Fibroblast of villous mesenchyme (primary cell): Measurements from ENCODE around the gene DLAT. TPM values are rescaled to one million over a fixed set of nuclear protein-coding genes. Genes with fewer than 3 reads are reported as not detected.
A peak's percentile ranks its signal among the peaks of the same experiment; 100 is the strongest.
"Not testable (repeated sequence)": the region's sequence is repeated elsewhere in the genome, so short reads cannot be mapped to it uniquely, and the experiment has no call there.

Experiments used
- DNase-seq: peaks from one replicate; pipeline ENCODE4 v3.0.0-alpha.2; 2010; ENCODE audit warnings: low read depth
- H3K4me3 ChIP-seq: 2 replicates; pipeline ENCODE4 v1.5.1; 2011; ENCODE audit warnings: low read depth, mild to moderate bottlenecking, low read length
- total RNA-seq: library from RNA; depleted of rRNA; stranded (reverse); fragments of >200 nt; gene quantifications from 2 replicates; pipeline ENCODE4 v1.2.3, GENCODE V29; 2012
- TF ChIP-seq, protein P1 (sequence below): IDR thresholded peaks from 2 replicates; pipeline ENCODE4 v1.5.1; 2012; ENCODE audit warnings: low read depth, mild to moderate bottlenecking, low read length; ENCODE audit not compliant: insufficient read depth

DLAT gene
- total RNA-seq, 1 donor, result 56.6 TPM

DNA sequence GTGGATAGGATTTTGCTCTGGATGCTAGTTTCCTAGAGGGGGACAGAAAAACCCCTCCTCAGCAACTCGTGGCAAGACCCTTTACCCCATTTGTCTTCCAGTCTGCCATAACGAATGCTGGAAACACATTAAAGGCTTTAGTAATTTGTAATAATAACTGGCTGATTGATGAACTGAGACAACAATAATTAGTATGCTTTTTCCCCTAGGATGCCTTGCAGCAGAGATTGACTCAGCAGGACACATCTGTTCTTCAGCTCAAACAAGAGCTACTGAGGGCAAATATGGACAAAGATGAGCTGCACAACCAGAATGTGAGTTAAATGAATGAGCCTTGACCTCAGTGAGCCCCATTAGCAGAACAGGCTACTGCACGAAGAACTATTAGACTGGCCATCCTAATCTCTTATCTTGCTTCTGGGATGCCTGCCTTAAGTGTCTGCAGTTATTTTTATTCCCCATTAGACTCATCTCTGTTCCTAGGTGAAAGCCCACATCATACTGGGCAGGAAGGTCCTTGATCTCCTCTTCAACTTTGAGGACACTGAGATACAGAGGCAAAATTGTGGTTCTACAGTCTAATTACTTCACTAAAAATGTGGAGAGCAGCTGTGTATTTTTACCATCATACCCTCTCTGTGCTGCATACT, 32.9 kb upstream of the DLAT start:
- no peak overlapping the region for H3K4me3 ChIP-seq
- TF ChIP-seq, protein P1, sequence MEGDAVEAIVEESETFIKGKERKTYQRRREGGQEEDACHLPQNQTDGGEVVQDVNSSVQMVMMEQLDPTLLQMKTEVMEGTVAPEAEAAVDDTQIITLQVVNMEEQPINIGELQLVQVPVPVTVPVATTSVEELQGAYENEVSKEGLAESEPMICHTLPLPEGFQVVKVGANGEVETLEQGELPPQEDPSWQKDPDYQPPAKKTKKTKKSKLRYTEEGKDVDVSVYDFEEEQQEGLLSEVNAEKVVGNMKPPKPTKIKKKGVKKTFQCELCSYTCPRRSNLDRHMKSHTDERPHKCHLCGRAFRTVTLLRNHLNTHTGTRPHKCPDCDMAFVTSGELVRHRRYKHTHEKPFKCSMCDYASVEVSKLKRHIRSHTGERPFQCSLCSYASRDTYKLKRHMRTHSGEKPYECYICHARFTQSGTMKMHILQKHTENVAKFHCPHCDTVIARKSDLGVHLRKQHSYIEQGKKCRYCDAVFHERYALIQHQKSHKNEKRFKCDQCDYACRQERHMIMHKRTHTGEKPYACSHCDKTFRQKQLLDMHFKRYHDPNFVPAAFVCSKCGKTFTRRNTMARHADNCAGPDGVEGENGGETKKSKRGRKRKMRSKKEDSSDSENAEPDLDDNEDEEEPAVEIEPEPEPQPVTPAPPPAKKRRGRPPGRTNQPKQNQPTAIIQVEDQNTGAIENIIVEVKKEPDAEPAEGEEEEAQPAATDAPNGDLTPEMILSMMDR, result no peak
- no peak for DNase-seq

DNA sequence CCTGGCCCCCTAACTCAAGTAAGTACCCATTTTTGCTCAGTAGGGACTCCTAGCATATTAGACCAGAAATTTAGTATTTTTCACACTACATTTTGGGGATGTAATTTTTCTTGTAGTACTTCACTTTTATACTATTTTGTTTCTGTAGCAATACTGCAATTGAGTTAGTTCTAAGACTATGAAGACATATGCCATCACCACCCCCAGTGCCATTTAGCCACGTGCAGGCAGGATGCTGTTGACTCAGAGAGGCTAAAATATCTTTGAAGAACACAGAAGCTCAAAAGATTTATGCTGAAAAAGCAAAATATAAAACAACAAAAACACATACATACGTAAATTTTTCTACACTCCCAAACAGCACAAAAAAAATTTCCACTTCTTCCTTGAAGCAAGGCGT, 29.1 kb upstream of the DLAT start:
- no peak overlapping the region for H3K4me3 ChIP-seq
- no peak for DNase-seq
- TF ChIP-seq, protein P1, result no peak

DNA sequence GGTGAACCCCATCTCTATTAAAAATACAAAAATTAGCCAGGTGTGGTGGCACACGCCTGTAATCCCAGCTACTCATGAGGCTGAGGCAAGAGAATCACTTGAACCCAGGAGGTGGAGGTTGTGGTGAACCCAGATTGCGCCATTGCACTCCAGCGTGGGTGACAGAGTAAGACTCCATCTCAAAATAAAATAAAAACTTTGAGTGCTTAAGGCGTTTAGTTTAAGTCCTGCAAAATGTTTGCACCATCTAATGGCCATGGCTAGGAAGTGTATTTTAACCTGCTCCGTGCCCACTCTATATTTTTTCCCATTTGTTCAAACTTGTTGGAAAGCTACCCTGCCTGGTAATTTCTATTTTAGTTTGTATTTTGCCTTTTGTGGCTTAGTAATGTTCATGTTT, 28.5 kb upstream of the DLAT start:
- TF ChIP-seq, protein P1, result peak; percentile 61
- DNase-seq, result peak; percentile 79
- H3K4me3 ChIP-seq, result not testable (repeated sequence)

DNA sequence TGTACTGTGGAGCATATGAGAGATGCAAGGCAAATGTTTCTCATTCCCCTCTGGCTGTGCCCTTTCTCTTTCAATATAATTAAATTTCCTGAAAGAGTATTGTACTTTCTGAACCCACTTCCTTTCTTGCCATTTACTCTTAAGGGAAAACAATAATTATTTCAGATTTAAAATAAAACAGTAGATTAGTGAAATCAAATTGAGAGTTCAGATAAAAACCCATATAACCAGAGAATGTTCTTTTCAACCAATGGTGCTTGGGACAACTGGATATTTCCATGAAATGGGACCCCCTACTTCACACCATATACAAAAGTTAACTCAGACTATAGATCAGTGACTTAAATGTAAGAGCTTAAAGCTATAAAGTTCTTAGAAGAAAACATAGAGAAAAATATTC, 26.1 kb upstream of the DLAT start:
- H3K4me3 ChIP-seq, result no peak overlapping the region
- DNase-seq, result no peak
- TF ChIP-seq, protein P1, result no peak

DNA sequence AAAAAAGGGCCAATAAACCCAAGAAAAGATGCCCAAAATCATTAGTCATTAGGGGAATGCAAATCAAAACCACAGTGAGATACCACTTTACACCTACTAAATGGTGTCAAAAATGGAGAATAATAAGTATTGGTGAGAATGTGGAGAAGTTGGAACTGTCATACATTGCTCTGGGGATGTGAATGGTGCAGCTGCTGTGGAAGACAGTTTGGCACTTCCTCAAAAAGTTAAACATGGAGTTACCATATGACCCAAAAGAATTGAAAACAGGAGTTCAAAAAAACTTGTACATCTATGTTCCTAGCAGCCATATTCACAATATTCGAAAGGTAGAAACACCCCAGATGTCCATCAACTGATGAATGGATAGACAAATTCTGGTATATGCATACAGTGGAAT, 24.5 kb upstream of the DLAT start:
- H3K4me3 ChIP-seq, result no peak overlapping the region
- TF ChIP-seq, protein P1, result no peak
- no peak for DNase-seq

DNA sequence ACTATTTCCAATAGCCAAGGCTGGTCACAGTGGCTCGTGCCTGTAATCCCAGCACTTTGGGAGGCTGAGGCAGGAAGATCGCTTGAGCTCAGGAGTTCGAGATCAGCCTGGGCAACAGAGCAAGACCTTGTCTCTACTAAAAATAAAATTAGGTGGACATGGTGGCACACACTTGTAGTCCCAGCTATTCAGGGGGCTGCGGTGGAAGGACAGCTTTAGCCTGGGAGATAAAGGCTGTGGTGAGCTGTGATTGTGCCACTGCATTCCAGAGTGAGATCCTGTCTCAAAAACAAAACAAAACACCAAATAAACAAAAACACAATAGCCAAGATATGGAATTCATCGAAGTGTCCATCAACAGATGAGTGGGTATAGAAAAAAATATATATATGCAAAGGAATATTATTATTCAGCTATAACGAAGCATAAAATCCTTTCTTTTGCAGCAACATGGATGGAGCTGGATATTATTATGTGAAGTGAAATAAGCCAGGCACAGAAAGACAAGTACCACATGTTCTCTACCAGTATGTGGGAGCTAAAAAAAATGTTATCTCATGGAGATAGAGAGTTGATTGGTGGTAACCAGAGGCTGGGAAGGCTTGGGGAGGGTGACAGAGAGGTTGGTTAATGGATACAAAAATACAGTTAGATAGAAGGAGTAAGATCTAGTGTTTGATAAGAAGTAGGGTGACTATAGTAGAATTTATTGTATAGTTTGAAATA, 22.6 kb upstream of the DLAT start:
- peak; percentile 17 for DNase-seq
- no peak overlapping the region for H3K4me3 ChIP-seq
- TF ChIP-seq, protein P1, result no peak

DNA sequence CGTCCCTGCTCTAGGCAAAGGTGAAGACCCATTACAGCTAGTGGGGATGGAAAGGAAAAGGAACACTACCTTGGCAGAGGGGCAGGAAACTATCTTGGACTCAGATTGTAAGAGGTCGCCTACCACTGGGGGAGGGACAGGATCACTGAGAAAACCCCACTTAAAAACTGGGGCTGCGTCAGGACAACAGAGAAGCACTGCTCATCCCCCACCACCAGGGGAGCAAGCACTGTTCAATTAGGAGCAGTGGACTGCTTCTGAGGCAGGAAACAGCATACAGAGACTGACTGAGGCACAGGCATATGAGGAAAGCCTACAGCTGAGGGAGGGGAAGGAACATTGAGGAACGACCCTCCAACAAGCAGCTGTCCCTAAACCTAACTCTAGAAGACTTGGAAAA, 20.8 kb upstream of the DLAT start:
- H3K4me3 ChIP-seq, result no peak overlapping the region
- TF ChIP-seq, protein P1, result peak; percentile 57
- no peak for DNase-seq
